Spinal cord (tissue), 10 donors: Measurements from ENCODE around the gene MAG. TPM values are rescaled to one million over a fixed set of nuclear protein-coding genes. Genes with fewer than 3 reads are reported as not detected.

ENCODE experiments used
- DNase-seq, 6 donors: peaks; one replicate each; pipeline versions ENCODE4 v3.0.0 to v3.0.0-alpha.2; 2013 to 2015; ENCODE audit warnings: low spot score in 6 of 6, low read depth in 4 of 6
- H3K27ac ChIP-seq: one replicate; pipeline ENCODE4 v1.5.1; 2013; ENCODE audit warnings: low read depth, low read length, control low read depth
- H3K27me3 ChIP-seq: one replicate; pipeline ENCODE4 v1.6.1; 2013; ENCODE audit warnings: low read length; ENCODE audit not compliant: control insufficient read depth, insufficient read depth
- H3K36me3 ChIP-seq: one replicate; pipeline ENCODE4 v1.6.1; 2013; ENCODE audit warnings: low read length; ENCODE audit not compliant: control insufficient read depth, insufficient read depth
- H3K4me1 ChIP-seq: one replicate; pipeline ENCODE4 v1.6.1; 2013; ENCODE audit warnings: low read length; ENCODE audit not compliant: control insufficient read depth, insufficient read depth
- H3K4me3 ChIP-seq: one replicate; pipeline ENCODE4 v1.5.1; 2013; ENCODE audit warnings: low read depth, low read length, control low read depth
- H3K9me3 ChIP-seq: one replicate; pipeline ENCODE4 v1.6.1; 2013; ENCODE audit warnings: low read length; ENCODE audit not compliant: control insufficient read depth, insufficient read depth
- WGBS: methylation state at CpG from one replicate; pipeline ENCODE4 v1.1.5; 2013; ENCODE audit warnings: missing lambda C conversion rate; ENCODE audit not compliant: insufficient coverage; 5-methylcytosine and 5-hydroxymethylcytosine counted together
- polyA plus RNA-seq, 2 donors: library from polyadenylated mRNA; unstranded; fragments of 120-200 nt; gene quantifications; one replicate each; pipeline ENCODE4 v1.2.1, GENCODE V29; 2013; ENCODE audit not compliant: insufficient read length in 2 of 2
- total RNA-seq, 2 donors: library from RNA; depleted of rRNA in 1 of 2; stranded (reverse); fragments of 120-200 nt in 1 of 2; fragments of >200 nt in 1 of 2; gene quantifications; one replicate each; pipeline versions ENCODE4 v1.2.3 to v1.2.4, GENCODE V29; 2013 to 2014
- donor health status: healthy.

MAG gene
- total and polyA plus RNA-seq, 4 donors, result 83.5 to 261 (median 232) TPM

GRCh38 chr19:35297922-35298321 is 6.0 kb downstream of the MAG start:
- Histone ChIP-seq H3K4me1 (peaks cover 27% of the 10 kb centered on the region), H3K9me3 (no peaks in the 10 kb centered on the region), H3K27ac (no peak overlapping the region), H3K36me3 (peaks cover 12% of the 10 kb centered on the region), H3K4me3 (no peak overlapping the region), H3K27me3 (no peaks in the 10 kb centered on the region)
- no peak for DNase-seq
- 94% methylated on average over 2 of the region's 2 CpGs for WGBS

- WGBS, result 95% methylated on average over 4 of the region's 5 CpGs
- no peak for DNase-seq
- H3K4me3 ChIP-seq, result no peak overlapping the region
Observed at GRCh38 chr19:35298561-35298972, 6.6 kb downstream of the MAG start.

GRCh38 chr19:35299523-35300338 is 7.8 kb downstream of the MAG start:
- Histone ChIP-seq H3K27ac (no peak overlapping the region), H3K4me1 (peaks cover 12% of the 10 kb centered on the region), H3K27me3 (no peaks in the 10 kb centered on the region), H3K4me3 (no peak overlapping the region), H3K9me3 (no peaks in the 10 kb centered on the region), H3K36me3 (peaks cover 12% of the 10 kb centered on the region)
- no peak for DNase-seq
- 46% methylated on average over 37 of the region's 55 CpGs for WGBS

More at GRCh38 chr19:35298561-35298972, 6.6 kb downstream of the MAG start:
- H3K4me1 ChIP-seq, result peaks cover 21% of the 10 kb centered on the region
- H3K36me3 ChIP-seq, result peaks cover 12% of the 10 kb centered on the region
- H3K27ac ChIP-seq, result no peak overlapping the region
- no peaks in the 10 kb centered on the region for H3K27me3 ChIP-seq
- no peaks in the 10 kb centered on the region for H3K9me3 ChIP-seq

- Histone ChIP-seq H3K4me1 (peaks cover 11% of the 10 kb centered on the region), H3K27ac (no peak overlapping the region), H3K36me3 (peaks cover 12% of the 10 kb centered on the region), H3K4me3 (no peak overlapping the region), H3K9me3 (no peaks in the 10 kb centered on the region), H3K27me3 (no peaks in the 10 kb centered on the region)
- DNase-seq, result no peak
- WGBS, result 76% methylated on average over 10 of the region's 10 CpGs
Observed at GRCh38 chr19:35300339-35300649, 8.3 kb downstream of the MAG start.

GRCh38 chr19:35301961-35302360 is 10.0 kb downstream of the MAG start:
- 100% methylated on average over 1 of the region's 2 CpGs for WGBS
- Histone ChIP-seq H3K27me3 (no peaks in the 10 kb centered on the region), H3K4me3 (no peak overlapping the region), H3K27ac (no peak overlapping the region), H3K9me3 (no peaks in the 10 kb centered on the region), H3K36me3 (peaks cover 12% of the 10 kb centered on the region), H3K4me1 (peaks cover 2% of the 10 kb centered on the region)
- DNase-seq, result no peak

- peaks cover 2% of the 10 kb centered on the region for H3K4me1 ChIP-seq
- no peaks in the 10 kb centered on the region for H3K9me3 ChIP-seq
- no peak overlapping the region for H3K4me3 ChIP-seq
- 93% methylated on average over 14 of the region's 16 CpGs for WGBS
- peaks cover 12% of the 10 kb centered on the region for H3K36me3 ChIP-seq
- H3K27ac ChIP-seq, result no peak overlapping the region
- DNase-seq, result no peak
- H3K27me3 ChIP-seq, result no peaks in the 10 kb centered on the region
Observed at GRCh38 chr19:35302446-35302845, 10.5 kb downstream of the MAG start.

GRCh38 chr19:35303357-35303915 is 11.5 kb downstream of the MAG start:
- H3K9me3 ChIP-seq, result no peaks in the 10 kb centered on the region
- no peaks in the 10 kb centered on the region for H3K27me3 ChIP-seq
- DNase-seq, result no peak
- WGBS, result 93% methylated on average over 5 of the region's 6 CpGs
- peaks cover 4% of the 10 kb centered on the region for H3K36me3 ChIP-seq
- H3K4me3 ChIP-seq, result no peak overlapping the region
- peaks cover 2% of the 10 kb centered on the region for H3K4me1 ChIP-seq
- no peak overlapping the region for H3K27ac ChIP-seq

GRCh38 chr19:35304036-35304435 is 12.1 kb downstream of the MAG start:
- Histone ChIP-seq H3K36me3 (no peaks in the 10 kb centered on the region), H3K9me3 (no peaks in the 10 kb centered on the region), H3K4me1 (peaks cover 4% of the 10 kb centered on the region), H3K27me3 (no peaks in the 10 kb centered on the region), H3K4me3 (no peak overlapping the region), H3K27ac (no peak overlapping the region)
- 71% methylated on average over 8 of the region's 11 CpGs for WGBS
- no peak for DNase-seq

- H3K4me3 ChIP-seq, result no peak overlapping the region
- peaks cover 5% of the 10 kb centered on the region for H3K36me3 ChIP-seq
- no peak overlapping the region for H3K27ac ChIP-seq
- no peak for DNase-seq
- WGBS, result 90% methylated on average over 5 of the region's 6 CpGs
- peaks cover 13% of the 10 kb centered on the region for H3K4me1 ChIP-seq
- no peaks in the 10 kb centered on the region for H3K9me3 ChIP-seq
- H3K27me3 ChIP-seq, result no peaks in the 10 kb centered on the region
Observed at GRCh38 chr19:35305181-35305580, 13.2 kb downstream of the MAG start.
